Measurements from ENCODE around the gene TREX2. TPM values are rescaled to one million over a fixed set of nuclear protein-coding genes. Genes with fewer than 3 reads are reported as not detected.

Gene TREX2
- total RNA-seq, 1 experiment from 2014 or later = 1.1 TPM

DNA sequence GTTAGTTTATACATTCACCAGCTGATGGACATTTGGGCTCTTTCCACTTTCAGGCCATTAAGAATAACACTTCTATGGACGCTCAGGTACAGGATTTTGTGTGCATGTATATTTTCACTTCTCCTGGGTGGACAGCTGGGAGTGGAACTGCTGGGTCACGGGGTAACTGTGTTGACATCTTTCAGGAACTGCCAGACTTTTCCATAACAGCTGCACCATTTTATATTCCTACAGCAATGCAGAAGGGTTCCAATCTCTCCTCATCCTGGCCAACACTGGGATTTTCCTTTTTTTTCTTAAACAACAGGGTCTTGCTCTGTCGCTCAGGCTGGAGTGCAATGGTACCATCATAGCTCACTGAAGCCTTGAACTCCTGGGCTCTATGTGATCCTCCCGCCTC is 12.6 kb upstream of the TREX2 start:
- Histone ChIP-seq H2BK120ac (ENCODE audit: low read depth, low read length, poor library complexity, severe bottlenecking) (no peak overlapping the region), H3K18ac (ENCODE audit: insufficient read length, low read depth, low read length) (no peak overlapping the region), H4K5ac (ENCODE audit: insufficient read length, low read depth, low read length) (no peak overlapping the region), H4K91ac (ENCODE audit: insufficient read length, low read depth, low read length) (no peak overlapping the region), H3K23ac (ENCODE audit: insufficient read length, low read depth, low read length) (no peak overlapping the region), H4K8ac (replicated peaks; ENCODE audit: insufficient read length, low read depth, low read length) (no peak overlapping the region), H3K79me1 (ENCODE audit: insufficient read depth, low read depth, low read length, poor library complexity, severe bottlenecking) (no peaks in the 10 kb centered on the region), H2AFZ (ENCODE audit: low read length) (no peak overlapping the region), H4K20me1 (ENCODE audit: control insufficient read depth, insufficient read depth, insufficient read length) (no peaks in the 10 kb centered on the region), H3K56ac (ENCODE audit: insufficient read length, low read depth, low read length) (no peak overlapping the region), H3K4me1 (ENCODE audit: insufficient read depth, low read length) (no peaks in the 10 kb centered on the region), H2BK15ac (ENCODE audit: low read depth, low read length) (no peak overlapping the region), H3K4ac (ENCODE audit: low read depth, low read length) (no peak overlapping the region), H3K23me2 (ENCODE audit: insufficient read length, low read depth, low read length, poor library complexity, severe bottlenecking) (no peaks in the 10 kb centered on the region), H3K27me3 (ENCODE audit: insufficient read depth, low read length) (no peaks in the 10 kb centered on the region), H2AK5ac (ENCODE audit: insufficient read length, low read length) (no peak overlapping the region), H2BK20ac (ENCODE audit: low read depth, low read length, poor library complexity, severe bottlenecking) (no peak overlapping the region), H3K14ac (ENCODE audit: insufficient read depth, low read length) (no peak overlapping the region), H3K9ac (ENCODE audit: extremely low read depth, insufficient read length, low read length) (no peak overlapping the region), H2BK5ac (ENCODE audit: insufficient read length, low read length) (no peak overlapping the region), H3K4me2 (ENCODE audit: insufficient read depth, insufficient read length, low read length) (no peak overlapping the region), H3K27ac (ENCODE audit: insufficient read length, low read depth, low read length) (no peak overlapping the region), H3T11ph (ENCODE audit: low read length) (no peak overlapping the region), H3K9me3 (ENCODE audit: control insufficient read depth, low read depth, low read length) (peaks cover 49% of the 10 kb centered on the region), H2BK12ac (ENCODE audit: insufficient read length, low read depth, low read length) (no peak overlapping the region), H3K79me2 (ENCODE audit: insufficient read depth, low read length) (no peaks in the 10 kb centered on the region)
- TF ChIP-seq, protein P1, sequence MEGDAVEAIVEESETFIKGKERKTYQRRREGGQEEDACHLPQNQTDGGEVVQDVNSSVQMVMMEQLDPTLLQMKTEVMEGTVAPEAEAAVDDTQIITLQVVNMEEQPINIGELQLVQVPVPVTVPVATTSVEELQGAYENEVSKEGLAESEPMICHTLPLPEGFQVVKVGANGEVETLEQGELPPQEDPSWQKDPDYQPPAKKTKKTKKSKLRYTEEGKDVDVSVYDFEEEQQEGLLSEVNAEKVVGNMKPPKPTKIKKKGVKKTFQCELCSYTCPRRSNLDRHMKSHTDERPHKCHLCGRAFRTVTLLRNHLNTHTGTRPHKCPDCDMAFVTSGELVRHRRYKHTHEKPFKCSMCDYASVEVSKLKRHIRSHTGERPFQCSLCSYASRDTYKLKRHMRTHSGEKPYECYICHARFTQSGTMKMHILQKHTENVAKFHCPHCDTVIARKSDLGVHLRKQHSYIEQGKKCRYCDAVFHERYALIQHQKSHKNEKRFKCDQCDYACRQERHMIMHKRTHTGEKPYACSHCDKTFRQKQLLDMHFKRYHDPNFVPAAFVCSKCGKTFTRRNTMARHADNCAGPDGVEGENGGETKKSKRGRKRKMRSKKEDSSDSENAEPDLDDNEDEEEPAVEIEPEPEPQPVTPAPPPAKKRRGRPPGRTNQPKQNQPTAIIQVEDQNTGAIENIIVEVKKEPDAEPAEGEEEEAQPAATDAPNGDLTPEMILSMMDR (conservative IDR thresholded peaks at IDR 0.05) = no peak
- Mint-ChIP-seq H3K36me3 (ENCODE audit: insufficient read depth in 1 of 3, low read depth in 3 of 3) (peaks cover 32 to 65% (median 40%) of the 10 kb centered on the region in 3 experiments), H3K4me3 (no peak overlapping the region; a peak in 1 of 5 replicates), H3K27ac (no peak overlapping the region), H3K4me1 (no peaks in the 10 kb centered on the region), H3K9me3 (peaks cover 73 to 82% of the 10 kb centered on the region in 2 experiments), H3K27me3 (ENCODE audit: low read depth) (no peaks in the 10 kb centered on the region)
- no CpG with 5 or more reads among the region's 4 CpGs for WGBS (ENCODE audit: extremely low coverage, insufficient read length, low lambda C conversion rate)
- no peak for DNase-seq

Measured in H9 (cell line).